Activated CD8-positive, alpha-beta memory T cell treated with anti-CD3 and anti-CD28 coated beads, Interleukin-2, amount 50 U/mL, for 24 hours (primary cell): ENCODE data around the gene SYT17.

Experiments used
- DNase-seq: peaks from one replicate; pipeline ENCODE4 v3.0.0-alpha.2; 2020; ENCODE audit errors: extremely low read depth

SYT17 gene

GRCh38 chr16:19139436-19140091 lies 28.5 kb upstream of the SYT17 start:
- DNase-seq = no peak

DNA sequence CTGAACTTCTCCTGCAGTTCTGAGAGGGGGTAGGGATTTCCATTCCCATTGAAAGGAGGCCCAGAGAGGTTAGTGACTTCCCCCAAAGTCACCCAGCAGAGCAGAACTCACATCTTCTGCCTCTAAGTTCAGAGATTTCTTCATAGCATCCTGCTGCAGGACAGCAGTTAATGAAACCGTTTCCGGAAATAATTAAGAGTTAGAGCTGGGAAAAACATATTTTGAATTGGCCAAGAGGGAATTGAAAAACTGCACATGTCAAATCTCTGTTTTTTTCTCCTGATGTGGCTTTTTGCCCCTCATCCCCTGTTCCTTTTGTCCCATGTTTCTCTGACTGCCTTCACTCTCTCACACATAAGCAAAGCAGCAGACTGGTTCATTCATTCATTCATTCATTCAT lies 27.6 kb upstream of the SYT17 start:
- no peak for DNase-seq

- DNase-seq = no peak
Observed at GRCh38 chr16:19142939-19143598, 25.0 kb upstream of the SYT17 start.

DNA sequence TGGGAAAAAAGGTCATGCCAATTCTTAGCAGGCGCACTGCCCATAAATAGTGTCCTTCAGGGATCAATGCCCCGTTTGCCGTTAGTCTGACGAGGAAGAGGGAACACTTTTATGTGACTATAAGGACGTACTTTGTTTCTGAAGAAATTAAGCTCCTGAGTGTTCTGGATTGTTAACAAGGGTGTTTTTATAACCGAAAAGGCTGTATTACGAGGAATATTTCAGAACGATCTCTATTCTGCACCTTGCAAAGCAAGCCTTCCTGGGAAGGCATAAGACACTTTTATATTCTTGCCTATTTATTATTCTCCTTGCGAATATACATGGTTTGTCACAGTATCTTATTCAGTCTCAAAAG lies 24.5 kb upstream of the SYT17 start:
- DNase-seq = no peak

- DNase-seq = no peak
Observed at GRCh38 chr16:19145010-19145409, 23.0 kb upstream of the SYT17 start.

GRCh38 chr16:19147126-19147525 lies 20.9 kb upstream of the SYT17 start:
- no peak for DNase-seq

DNA sequence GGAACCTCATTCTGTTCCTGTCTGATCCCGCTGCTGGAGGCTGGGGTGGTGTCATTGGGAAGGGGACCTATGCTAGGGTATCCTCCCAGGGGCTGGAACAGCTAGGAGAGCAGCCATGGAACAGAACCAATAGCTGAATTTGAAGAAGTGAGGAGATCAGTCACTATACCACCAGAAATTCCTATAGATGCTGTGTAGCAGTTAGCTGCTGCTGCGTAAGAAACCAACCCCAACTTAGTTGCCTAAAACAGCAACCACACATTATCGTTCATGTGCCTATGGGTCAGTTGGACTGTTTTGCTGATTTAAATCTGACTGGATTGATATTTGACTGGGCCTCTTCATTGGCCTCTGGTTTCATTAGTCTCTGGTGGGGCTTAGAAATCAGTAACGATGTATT lies 20.4 kb upstream of the SYT17 start:
- no peak for DNase-seq

DNA sequence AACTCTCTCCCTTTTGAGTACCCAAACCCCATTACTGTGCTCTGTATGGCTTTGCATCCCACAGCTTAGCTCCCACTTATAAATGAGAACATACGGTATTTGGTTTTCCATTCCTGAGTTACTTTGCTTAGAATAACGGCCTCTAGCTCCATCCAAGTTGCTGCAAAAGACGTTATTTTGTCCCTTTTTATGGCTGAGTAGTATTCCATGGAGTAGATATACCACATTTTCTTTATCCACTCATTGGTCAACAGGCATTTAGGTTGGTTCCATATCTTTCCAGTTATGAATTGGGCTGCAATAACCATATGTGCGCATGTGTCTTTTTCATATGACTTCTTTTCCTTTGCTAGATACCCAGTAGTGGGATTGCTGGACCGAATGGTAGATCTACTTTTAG lies 19.9 kb upstream of the SYT17 start:
- DNase-seq = no peak

DNA sequence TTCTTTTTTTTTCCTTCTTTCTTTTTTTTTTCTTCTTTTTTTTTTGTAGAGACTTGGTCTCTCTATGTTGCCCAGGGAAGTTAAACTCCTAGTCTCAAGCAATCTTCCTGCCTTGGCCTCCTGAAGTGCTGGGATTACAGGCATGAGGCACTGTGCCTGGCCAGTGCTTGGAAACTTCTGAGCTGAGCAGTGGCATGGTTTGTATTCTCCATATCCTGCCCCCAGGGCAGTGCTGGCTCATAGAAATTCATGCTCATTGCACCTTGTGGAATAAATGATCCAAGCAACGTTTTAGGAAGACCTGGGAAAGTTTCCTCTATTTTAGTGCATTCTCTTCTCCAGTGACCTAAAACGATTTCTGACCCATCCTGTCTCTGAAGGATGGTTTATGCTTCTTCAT lies 16.7 kb upstream of the SYT17 start:
- no peak for DNase-seq

DNA sequence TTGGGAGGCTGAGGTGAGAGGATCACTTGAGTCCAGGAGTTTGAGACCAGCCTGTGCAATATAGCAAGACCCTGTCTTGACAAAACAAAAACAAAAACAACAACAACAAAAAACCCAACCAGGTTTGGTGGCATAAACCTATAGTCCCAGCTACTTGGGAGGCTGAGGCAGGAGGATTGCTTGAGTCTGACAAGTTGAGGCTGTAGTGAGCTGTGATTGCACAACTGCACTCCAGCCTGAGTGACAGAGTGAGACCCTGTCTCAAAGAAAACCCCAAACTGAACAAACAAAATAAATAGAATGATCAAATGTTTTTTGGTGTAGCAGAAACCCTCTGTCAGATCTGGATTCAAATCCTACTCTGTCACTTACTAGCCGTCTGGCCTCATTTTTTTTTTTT lies 16.0 kb upstream of the SYT17 start:
- no peak for DNase-seq

GRCh38 chr16:19153876-19154275 lies 14.2 kb upstream of the SYT17 start:
- DNase-seq = no peak

- DNase-seq = no peak
Observed at GRCh38 chr16:19162085-19162484, 6.0 kb upstream of the SYT17 start.

- DNase-seq = no peak
Observed at GRCh38 chr16:19163215-19163614, 4.8 kb upstream of the SYT17 start.

DNA sequence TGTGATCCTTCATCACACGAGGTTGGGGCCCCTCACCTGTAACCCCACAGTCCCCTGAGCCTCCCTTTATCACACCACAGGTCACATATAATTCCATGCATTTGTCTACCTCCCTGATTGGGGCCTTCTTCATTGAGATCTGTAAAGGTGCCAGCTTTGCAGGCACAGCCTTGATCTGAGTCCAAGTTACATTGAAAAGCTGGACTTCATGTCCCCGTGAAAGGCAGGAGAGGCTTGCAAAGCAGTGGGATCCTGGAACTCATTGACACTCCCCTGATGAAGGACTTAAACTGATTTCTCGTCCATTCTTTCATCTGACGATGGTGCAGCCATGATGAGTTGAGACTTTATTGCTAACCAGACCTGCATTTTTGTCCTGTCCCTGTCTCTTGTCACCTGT lies 3.8 kb upstream of the SYT17 start:
- no peak for DNase-seq

DNA sequence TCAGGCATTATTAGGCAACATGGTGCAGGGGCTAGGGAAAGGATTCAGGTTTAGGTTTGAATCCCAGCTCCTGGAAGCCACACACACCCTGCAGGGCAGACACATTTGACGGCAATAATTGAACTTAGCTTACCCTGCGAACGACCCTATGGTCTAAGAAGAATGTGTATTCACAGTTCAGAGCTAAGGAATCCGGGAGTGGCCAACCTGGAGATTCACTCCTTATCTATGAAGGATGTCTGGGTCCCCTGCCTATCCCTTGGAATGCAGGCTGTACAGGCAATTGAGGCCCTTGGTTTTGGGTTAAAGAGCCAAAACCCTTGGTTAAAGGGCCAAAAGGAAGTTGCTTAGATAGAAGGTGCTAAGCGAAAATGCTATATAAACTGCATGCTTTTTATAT lies 2.9 kb upstream of the SYT17 start:
- no peak for DNase-seq

- no peak for DNase-seq
Observed at GRCh38 chr16:19166500-19166899, 1.5 kb upstream of the SYT17 start.

DNA sequence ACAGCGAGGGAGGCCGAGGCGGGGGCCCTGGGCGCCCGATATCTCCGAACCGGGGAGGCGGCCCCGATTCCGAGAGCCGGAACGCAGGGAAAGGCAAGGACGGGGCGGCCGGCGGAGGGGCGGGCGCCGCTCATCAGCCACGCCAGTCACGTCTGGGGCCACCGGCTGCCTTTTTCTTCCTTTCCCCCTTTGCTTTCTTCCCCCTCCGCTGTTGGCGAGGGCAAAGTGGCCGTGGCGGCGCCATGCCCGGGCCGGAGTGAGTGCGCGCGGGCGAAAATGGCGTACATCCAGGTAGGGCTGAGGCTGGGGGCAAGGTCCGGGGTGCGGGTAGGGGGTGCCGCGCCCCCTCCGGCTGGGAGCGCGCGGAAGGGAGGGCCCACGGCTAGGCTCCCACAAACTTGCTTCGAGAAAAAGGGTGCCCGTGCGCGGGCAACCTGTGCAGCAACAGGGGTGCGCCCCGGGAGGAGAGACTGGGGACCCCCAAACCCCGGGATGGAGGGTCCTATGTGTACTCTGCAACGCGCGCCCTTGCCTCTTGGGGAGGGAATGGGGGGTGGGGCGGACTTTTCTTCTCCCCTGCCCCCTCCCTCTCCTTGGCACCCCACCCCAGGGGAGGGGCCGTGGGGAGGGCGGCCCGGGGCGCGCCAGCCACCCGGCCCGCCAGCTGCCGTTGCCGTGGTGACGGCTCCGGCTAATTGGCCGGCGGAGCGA lies 486 bp downstream of the SYT17 start:
- no peak for DNase-seq

DNA sequence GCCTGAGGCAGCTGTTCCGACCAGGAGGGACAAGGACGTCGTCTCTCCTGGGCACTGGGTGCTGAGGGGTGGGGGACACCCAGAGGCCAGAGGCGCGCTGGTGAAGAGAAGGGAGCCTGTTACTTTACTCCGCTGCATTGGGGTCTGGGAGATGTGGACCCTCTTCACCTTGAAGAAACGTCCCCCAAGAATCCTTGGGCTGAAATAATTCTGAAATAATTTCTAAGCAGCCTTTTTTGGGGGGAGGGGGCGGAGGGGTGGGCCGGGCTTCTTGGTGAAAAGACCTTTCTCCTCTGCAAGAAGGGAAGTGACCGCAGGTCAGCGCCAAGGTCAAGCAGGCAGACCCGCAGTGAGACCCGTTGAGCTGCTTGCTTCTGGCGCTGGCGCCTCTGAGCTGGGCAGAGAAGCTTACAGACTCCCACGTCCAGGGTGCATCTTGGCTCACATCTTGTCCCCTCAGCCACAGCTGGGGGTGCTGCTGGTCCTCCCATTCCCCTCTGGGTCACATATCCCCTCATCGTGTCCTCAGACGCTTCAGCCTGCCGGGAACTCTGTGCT lies 1.1 kb downstream of the SYT17 start:
- DNase-seq = no peak

DNA sequence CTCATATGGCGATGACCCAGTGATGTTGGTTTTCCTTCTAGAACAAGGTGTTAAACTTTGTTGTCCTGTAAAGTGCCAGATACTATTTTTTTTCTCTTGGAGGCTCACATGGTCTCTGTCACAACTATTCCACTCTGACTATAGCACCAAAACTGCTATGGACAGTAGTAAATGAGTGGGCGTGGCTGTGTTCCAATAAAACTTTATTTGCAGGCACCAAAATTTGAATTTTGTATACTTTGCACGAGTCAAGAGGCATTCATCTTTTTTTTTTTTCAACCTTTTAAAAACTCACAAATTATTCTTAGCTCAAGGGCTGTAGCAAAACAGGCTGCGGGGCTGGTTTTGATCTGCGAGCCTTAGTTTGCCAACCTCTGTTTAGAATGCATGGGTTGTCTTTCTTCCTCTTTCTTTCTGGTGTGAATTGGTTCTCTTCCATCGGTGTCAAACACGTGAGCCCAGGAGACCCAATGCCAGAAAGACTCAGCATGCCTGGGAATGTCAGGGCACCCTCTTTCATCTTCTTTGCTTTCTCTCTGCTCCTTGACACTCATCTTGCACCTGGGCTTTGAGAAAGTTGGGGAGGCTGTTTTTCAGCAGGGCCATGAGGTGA lies 2.1 kb downstream of the SYT17 start:
- no peak for DNase-seq

- no peak for DNase-seq
Observed at GRCh38 chr16:19172098-19172780, 4.2 kb downstream of the SYT17 start.

DNA sequence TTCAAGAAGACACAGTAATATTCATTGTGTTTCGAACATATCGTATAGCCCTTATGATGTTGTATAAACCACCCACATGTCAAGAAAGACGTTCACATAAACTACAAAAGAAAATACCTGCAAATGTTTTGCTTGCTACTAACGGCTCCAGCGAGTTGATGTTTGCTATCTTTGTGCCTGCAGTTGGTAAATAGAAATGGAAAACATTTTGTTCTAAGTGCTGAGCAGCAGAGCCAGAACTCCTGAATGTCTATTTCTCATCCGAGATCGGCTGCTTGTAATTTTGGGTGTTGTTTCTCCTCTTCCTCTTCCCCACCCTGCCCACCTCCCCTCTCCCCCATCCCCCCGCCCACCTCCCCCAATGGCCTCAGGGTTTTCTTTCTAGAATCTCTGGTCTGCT lies 5.0 kb downstream of the SYT17 start:
- no peak for DNase-seq
